Spinal cord (tissue), 10 donors: Measurements from ENCODE around the gene PLBD1. TPM values are rescaled to one million over a fixed set of nuclear protein-coding genes. Genes with fewer than 3 reads are reported as not detected.
A peak's percentile ranks its signal among the peaks of the same experiment; 100 is the strongest.

Experiments
- DNase-seq, 6 donors: peaks; one replicate each; pipeline versions ENCODE4 v3.0.0 to v3.0.0-alpha.2; 2013 to 2015; ENCODE audit warnings: low spot score in 6 of 6, low read depth in 4 of 6
- H3K27ac ChIP-seq: one replicate; pipeline ENCODE4 v1.5.1; 2013; ENCODE audit warnings: low read depth, low read length, control low read depth
- H3K27me3 ChIP-seq: one replicate; pipeline ENCODE4 v1.6.1; 2013; ENCODE audit warnings: low read length; ENCODE audit not compliant: control insufficient read depth, insufficient read depth
- H3K36me3 ChIP-seq: one replicate; pipeline ENCODE4 v1.6.1; 2013; ENCODE audit warnings: low read length; ENCODE audit not compliant: control insufficient read depth, insufficient read depth
- H3K4me1 ChIP-seq: one replicate; pipeline ENCODE4 v1.6.1; 2013; ENCODE audit warnings: low read length; ENCODE audit not compliant: control insufficient read depth, insufficient read depth
- H3K4me3 ChIP-seq: one replicate; pipeline ENCODE4 v1.5.1; 2013; ENCODE audit warnings: low read depth, low read length, control low read depth
- H3K9me3 ChIP-seq: one replicate; pipeline ENCODE4 v1.6.1; 2013; ENCODE audit warnings: low read length; ENCODE audit not compliant: control insufficient read depth, insufficient read depth
- WGBS: methylation state at CpG from one replicate; pipeline ENCODE4 v1.1.5; 2013; ENCODE audit warnings: missing lambda C conversion rate; ENCODE audit not compliant: insufficient coverage; 5-methylcytosine and 5-hydroxymethylcytosine counted together
- polyA plus RNA-seq, 2 donors: library from polyadenylated mRNA; unstranded; fragments of 120-200 nt; gene quantifications; one replicate each; pipeline ENCODE4 v1.2.1, GENCODE V29; 2013; ENCODE audit not compliant: insufficient read length in 2 of 2
- total RNA-seq, 2 donors: library from RNA; depleted of rRNA in 1 of 2; stranded (reverse); fragments of 120-200 nt in 1 of 2; fragments of >200 nt in 1 of 2; gene quantifications; one replicate each; pipeline versions ENCODE4 v1.2.3 to v1.2.4, GENCODE V29; 2013 to 2014
- donor health status: healthy.

PLBD1 gene
- total and polyA plus RNA-seq, 4 donors: 4.1 to 50.7 (median 17.9) TPM

GRCh38 chr12:14514946-14515345, 52.7 kb downstream of the PLBD1 start:
- WGBS: no CpG with 5 or more reads among the region's 1 CpG
- Histone ChIP-seq H3K9me3 (no peaks in the 10 kb centered on the region), H3K27ac (no peak overlapping the region), H3K27me3 (no peaks in the 10 kb centered on the region), H3K4me1 (no peaks in the 10 kb centered on the region), H3K4me3 (no peak overlapping the region), H3K36me3 (no peaks in the 10 kb centered on the region)
- no peak for DNase-seq

- no peaks in the 10 kb centered on the region for H3K27me3 ChIP-seq
- H3K4me1 ChIP-seq: no peaks in the 10 kb centered on the region
- no peaks in the 10 kb centered on the region for H3K36me3 ChIP-seq
- WGBS: 54% methylated on average over 2 of the region's 4 CpGs
- H3K4me3 ChIP-seq: no peak overlapping the region
- H3K9me3 ChIP-seq: no peaks in the 10 kb centered on the region
- peak in 3 of 6 donors; percentile 0 to 34 (median 23) for DNase-seq
- H3K27ac ChIP-seq: no peak overlapping the region
These were observed 53.4 kb downstream of the PLBD1 start for GRCh38 chr12:14514154-14514842.

GRCh38 chr12:14510574-14510973, 57.1 kb downstream of the PLBD1 start:
- no peaks in the 10 kb centered on the region for H3K4me1 ChIP-seq
- H3K9me3 ChIP-seq: no peaks in the 10 kb centered on the region
- no peak for DNase-seq
- no peak overlapping the region for H3K27ac ChIP-seq
- H3K27me3 ChIP-seq: no peaks in the 10 kb centered on the region
- H3K4me3 ChIP-seq: no peak overlapping the region
- WGBS: 60% methylated on average over 2 of the region's 3 CpGs
- no peaks in the 10 kb centered on the region for H3K36me3 ChIP-seq

GRCh38 chr12:14505626-14506596, 61.8 kb downstream of the PLBD1 start:
- no peak for DNase-seq
- WGBS: 100% methylated on average over 1 of the region's 6 CpGs
- no peaks in the 10 kb centered on the region for H3K36me3 ChIP-seq

GRCh38 chr12:14495326-14495725, 72.4 kb downstream of the PLBD1 start:
- H3K9me3 ChIP-seq: peaks cover 2% of the 10 kb centered on the region
- H3K27ac ChIP-seq: no peak overlapping the region
- H3K4me3 ChIP-seq: no peak overlapping the region
- no peaks in the 10 kb centered on the region for H3K4me1 ChIP-seq
- WGBS: 100% methylated on average over 2 of the region's 2 CpGs
- H3K27me3 ChIP-seq: no peaks in the 10 kb centered on the region
- no peak for DNase-seq
- peaks cover 19% of the 10 kb centered on the region for H3K36me3 ChIP-seq

More at GRCh38 chr12:14505626-14506596, 61.8 kb downstream of the PLBD1 start:
- H3K9me3 ChIP-seq: no peaks in the 10 kb centered on the region
- H3K27ac ChIP-seq: no peak overlapping the region
- no peak overlapping the region for H3K4me3 ChIP-seq
- no peaks in the 10 kb centered on the region for H3K4me1 ChIP-seq
- H3K27me3 ChIP-seq: no peaks in the 10 kb centered on the region

GRCh38 chr12:14482886-14483285, 84.8 kb downstream of the PLBD1 start:
- Histone ChIP-seq H3K4me3 (no peak overlapping the region), H3K36me3 (peaks cover 25% of the 10 kb centered on the region), H3K27ac (no peak overlapping the region), H3K4me1 (no peaks in the 10 kb centered on the region), H3K27me3 (no peaks in the 10 kb centered on the region), H3K9me3 (no peaks in the 10 kb centered on the region)
- no peak for DNase-seq
- WGBS: no CpG with 5 or more reads among the region's 2 CpGs

GRCh38 chr12:14482361-14482760, 85.3 kb downstream of the PLBD1 start:
- Histone ChIP-seq H3K36me3 (peaks cover 25% of the 10 kb centered on the region), H3K27ac (no peak overlapping the region), H3K4me1 (no peaks in the 10 kb centered on the region), H3K27me3 (no peaks in the 10 kb centered on the region), H3K9me3 (no peaks in the 10 kb centered on the region), H3K4me3 (no peak overlapping the region)
- 100% methylated on average over 1 of the region's 1 CpG for WGBS
- DNase-seq: no peak

- Histone ChIP-seq H3K27ac (no peak overlapping the region), H3K27me3 (no peaks in the 10 kb centered on the region), H3K4me3 (no peak overlapping the region), H3K4me1 (no peaks in the 10 kb centered on the region), H3K36me3 (peaks cover 26% of the 10 kb centered on the region), H3K9me3 (no peaks in the 10 kb centered on the region)
- no peak for DNase-seq
These were observed 86.5 kb downstream of the PLBD1 start for GRCh38 chr12:14481201-14481600.

- DNase-seq: no peak
- H3K27ac ChIP-seq: no peak overlapping the region
- peaks cover 22% of the 10 kb centered on the region for H3K36me3 ChIP-seq
- H3K27me3 ChIP-seq: no peaks in the 10 kb centered on the region
- no peaks in the 10 kb centered on the region for H3K4me1 ChIP-seq
- no peak overlapping the region for H3K4me3 ChIP-seq
- no CpG with 5 or more reads among the region's 1 CpG for WGBS
- H3K9me3 ChIP-seq: peaks cover 3% of the 10 kb centered on the region
These were observed 88.7 kb downstream of the PLBD1 start for GRCh38 chr12:14479004-14479403.
